Measurements from ENCODE around the gene NOXRED1.

NOXRED1 gene

GRCh38 chr14:77375973-77376770, 47.2 kb downstream of the NOXRED1 start:
- no peak overlapping the region for H3K27ac ChIP-seq (ENCODE audit: low read length)

GRCh38 chr14:77375164-77375950, 48.0 kb downstream of the NOXRED1 start:
- Histone ChIP-seq H3K4me1 (ENCODE audit: control insufficient read depth, insufficient read depth, low read length) (no peaks in the 10 kb centered on the region), H3K36me3 (ENCODE audit: control insufficient read depth, insufficient read depth, low read length) (no peaks in the 10 kb centered on the region), H3K27me3 (ENCODE audit: control insufficient read depth, insufficient read depth, low read length) (no peaks in the 10 kb centered on the region), H3K9me3 (ENCODE audit: control insufficient read depth, insufficient read depth, low read length) (no peaks in the 10 kb centered on the region), H3K27ac (ENCODE audit: low read length) (no peak overlapping the region), H3K4me3 (ENCODE audit: low read length) (no peak overlapping the region)
- DNase-seq (ENCODE audit: low read depth, low spot score) = no peak
- no CpG with 5 or more reads among the region's 9 CpGs for WGBS (ENCODE audit: insufficient coverage, insufficient read length)

More at GRCh38 chr14:77375973-77376770, 47.2 kb downstream of the NOXRED1 start:
- H3K4me1 ChIP-seq (ENCODE audit: control insufficient read depth, insufficient read depth, low read length) = no peaks in the 10 kb centered on the region
- H3K4me3 ChIP-seq (ENCODE audit: low read length) = peak overlapping the region; percentile 97
- no peaks in the 10 kb centered on the region for H3K9me3 ChIP-seq (ENCODE audit: control insufficient read depth, insufficient read depth, low read length)
- WGBS (ENCODE audit: insufficient coverage, insufficient read length) = no CpG with 5 or more reads among the region's 24 CpGs
- H3K27me3 ChIP-seq (ENCODE audit: control insufficient read depth, insufficient read depth, low read length) = no peaks in the 10 kb centered on the region
- no peak for DNase-seq (ENCODE audit: low read depth, low spot score)
- H3K36me3 ChIP-seq (ENCODE audit: control insufficient read depth, insufficient read depth, low read length) = no peaks in the 10 kb centered on the region

- H3K4me1 ChIP-seq (ENCODE audit: control insufficient read depth, insufficient read depth, low read length) = no peaks in the 10 kb centered on the region
- H3K36me3 ChIP-seq (ENCODE audit: control insufficient read depth, insufficient read depth, low read length) = no peaks in the 10 kb centered on the region
- no peaks in the 10 kb centered on the region for H3K9me3 ChIP-seq (ENCODE audit: control insufficient read depth, insufficient read depth, low read length)
- DNase-seq (ENCODE audit: low read depth, low spot score) = no peak
- no CpG with 5 or more reads among the region's 4 CpGs for WGBS (ENCODE audit: insufficient coverage, insufficient read length)
- no peak overlapping the region for H3K27ac ChIP-seq (ENCODE audit: low read length)
- no peak overlapping the region for H3K4me3 ChIP-seq (ENCODE audit: low read length)
- no peaks in the 10 kb centered on the region for H3K27me3 ChIP-seq (ENCODE audit: control insufficient read depth, insufficient read depth, low read length)
Measured at GRCh38 chr14:77372304-77372841, 51.0 kb downstream of the NOXRED1 start.

DNA sequence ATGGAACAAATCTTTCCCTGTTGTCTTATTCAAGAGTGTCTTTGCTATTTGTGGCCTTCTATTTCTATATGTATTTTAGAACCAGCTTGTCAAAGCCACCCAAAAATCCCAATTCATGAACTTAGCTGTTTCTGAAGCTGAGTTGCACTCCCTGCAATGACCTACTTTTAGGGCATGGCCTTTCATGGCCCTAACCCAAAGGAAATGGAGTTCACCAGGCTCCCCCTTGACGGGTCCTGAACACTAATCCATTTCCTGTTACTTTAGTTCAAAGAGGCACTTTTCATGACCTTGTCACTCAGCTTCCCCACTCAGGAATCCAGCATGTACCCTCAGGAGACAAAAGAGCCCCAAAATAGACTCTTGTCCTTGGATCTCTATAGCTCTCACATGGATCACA, 54.0 kb downstream of the NOXRED1 start:
- no CpG with 5 or more reads among the region's 1 CpG for WGBS (ENCODE audit: insufficient coverage, insufficient read length)
- H3K4me3 ChIP-seq (ENCODE audit: low read length) = no peak overlapping the region
- H3K36me3 ChIP-seq (ENCODE audit: control insufficient read depth, insufficient read depth, low read length) = no peaks in the 10 kb centered on the region
- no peak for DNase-seq (ENCODE audit: low read depth, low spot score)
- no peaks in the 10 kb centered on the region for H3K27me3 ChIP-seq (ENCODE audit: control insufficient read depth, insufficient read depth, low read length)
- no peak overlapping the region for H3K27ac ChIP-seq (ENCODE audit: low read length)
- H3K9me3 ChIP-seq (ENCODE audit: control insufficient read depth, insufficient read depth, low read length) = no peaks in the 10 kb centered on the region
- no peaks in the 10 kb centered on the region; the same call in 1 of the 2 replicates for H3K4me1 ChIP-seq (ENCODE audit: control insufficient read depth, insufficient read depth, low read length)

DNA sequence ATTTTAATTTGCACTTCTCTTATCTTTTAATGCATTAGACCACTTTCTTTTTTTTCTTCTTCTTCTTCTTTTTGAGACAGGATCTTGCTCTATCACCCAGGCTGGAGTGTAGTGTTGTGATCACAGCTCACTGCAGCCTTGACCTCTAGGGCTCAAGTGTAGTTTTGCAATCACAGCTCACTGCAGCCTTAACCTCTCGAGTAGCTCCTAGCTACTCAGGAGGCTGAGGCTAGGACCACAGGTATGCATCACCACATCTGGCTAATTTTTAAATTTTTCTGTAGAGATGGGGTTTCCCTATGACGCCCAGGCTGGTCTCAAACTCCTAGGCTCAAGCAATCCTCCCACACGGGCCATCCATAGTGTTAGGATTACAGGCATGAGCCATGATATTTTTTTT, 59.2 kb downstream of the NOXRED1 start:
- Histone ChIP-seq H3K27ac (ENCODE audit: low read length) (no peak overlapping the region), H3K4me3 (ENCODE audit: low read length) (no peak overlapping the region), H3K27me3 (ENCODE audit: control insufficient read depth, insufficient read depth, low read length) (no peaks in the 10 kb centered on the region), H3K36me3 (ENCODE audit: control insufficient read depth, insufficient read depth, low read length) (no peaks in the 10 kb centered on the region), H3K9me3 (ENCODE audit: control insufficient read depth, insufficient read depth, low read length) (no peaks in the 10 kb centered on the region), H3K4me1 (ENCODE audit: control insufficient read depth, insufficient read depth, low read length) (no peaks in the 10 kb centered on the region; the same call in 1 of the 2 replicates)
- no CpG with 5 or more reads among the region's 3 CpGs for WGBS (ENCODE audit: insufficient coverage, insufficient read length)
- no peak for DNase-seq (ENCODE audit: low read depth, low spot score)

DNA sequence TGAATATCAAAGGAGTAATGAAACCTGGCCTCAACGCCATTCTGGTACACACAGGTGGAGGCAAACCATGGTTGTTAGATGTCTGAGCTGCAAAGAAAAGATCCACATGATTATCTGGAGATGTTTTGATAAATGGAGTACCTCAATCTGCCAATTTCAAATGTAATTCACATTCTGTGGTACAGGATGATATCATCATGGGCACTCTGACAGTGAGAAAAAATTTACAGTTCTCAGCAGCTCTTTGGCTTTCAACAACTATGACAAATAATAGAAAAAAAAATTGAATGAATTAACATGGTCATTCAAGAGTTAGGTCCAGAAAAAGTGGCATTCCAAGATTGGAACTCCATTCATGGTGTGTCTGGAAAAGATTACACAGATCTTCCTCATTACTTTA, 63.7 kb downstream of the NOXRED1 start:
- no CpG with 5 or more reads among the region's 1 CpG for WGBS (ENCODE audit: insufficient coverage, insufficient read length)

GRCh38 chr14:77356899-77357298, 66.4 kb downstream of the NOXRED1 start:
- H3K9me3 ChIP-seq (ENCODE audit: control insufficient read depth, insufficient read depth, low read length) = no peaks in the 10 kb centered on the region
- H3K4me3 ChIP-seq (ENCODE audit: low read length) = no peak overlapping the region
- no peak overlapping the region for H3K27ac ChIP-seq (ENCODE audit: low read length)
- H3K4me1 ChIP-seq (ENCODE audit: control insufficient read depth, insufficient read depth, low read length) = no peaks in the 10 kb centered on the region
- no peaks in the 10 kb centered on the region for H3K27me3 ChIP-seq (ENCODE audit: control insufficient read depth, insufficient read depth, low read length)
- no peaks in the 10 kb centered on the region for H3K36me3 ChIP-seq (ENCODE audit: control insufficient read depth, insufficient read depth, low read length)
- no peak for DNase-seq (ENCODE audit: low read depth, low spot score)
- no CpG with 5 or more reads among the region's 4 CpGs for WGBS (ENCODE audit: insufficient coverage, insufficient read length)

More for the DNA sequence above, 63.7 kb downstream of the NOXRED1 start:
- Histone ChIP-seq H3K36me3 (ENCODE audit: control insufficient read depth, insufficient read depth, low read length) (no peaks in the 10 kb centered on the region), H3K4me1 (ENCODE audit: control insufficient read depth, insufficient read depth, low read length) (no peaks in the 10 kb centered on the region; the same call in 1 of the 2 replicates), H3K9me3 (ENCODE audit: control insufficient read depth, insufficient read depth, low read length) (no peaks in the 10 kb centered on the region), H3K27ac (ENCODE audit: low read length) (no peak overlapping the region), H3K27me3 (ENCODE audit: control insufficient read depth, insufficient read depth, low read length) (no peaks in the 10 kb centered on the region), H3K4me3 (ENCODE audit: low read length) (no peak overlapping the region)
- DNase-seq (ENCODE audit: low read depth, low spot score) = no peak

GRCh38 chr14:77355811-77356210, 67.5 kb downstream of the NOXRED1 start:
- no peak for DNase-seq (ENCODE audit: low read depth, low spot score)
- H3K4me1 ChIP-seq (ENCODE audit: control insufficient read depth, insufficient read depth, low read length) = no peaks in the 10 kb centered on the region
- no peak overlapping the region for H3K4me3 ChIP-seq (ENCODE audit: low read length)
- no peaks in the 10 kb centered on the region for H3K36me3 ChIP-seq (ENCODE audit: control insufficient read depth, insufficient read depth, low read length)
- H3K27ac ChIP-seq (ENCODE audit: low read length) = no peak overlapping the region
- no peaks in the 10 kb centered on the region for H3K27me3 ChIP-seq (ENCODE audit: control insufficient read depth, insufficient read depth, low read length)
- no CpG with 5 or more reads among the region's 4 CpGs for WGBS (ENCODE audit: insufficient coverage, insufficient read length)
- H3K9me3 ChIP-seq (ENCODE audit: control insufficient read depth, insufficient read depth, low read length) = no peaks in the 10 kb centered on the region

DNA sequence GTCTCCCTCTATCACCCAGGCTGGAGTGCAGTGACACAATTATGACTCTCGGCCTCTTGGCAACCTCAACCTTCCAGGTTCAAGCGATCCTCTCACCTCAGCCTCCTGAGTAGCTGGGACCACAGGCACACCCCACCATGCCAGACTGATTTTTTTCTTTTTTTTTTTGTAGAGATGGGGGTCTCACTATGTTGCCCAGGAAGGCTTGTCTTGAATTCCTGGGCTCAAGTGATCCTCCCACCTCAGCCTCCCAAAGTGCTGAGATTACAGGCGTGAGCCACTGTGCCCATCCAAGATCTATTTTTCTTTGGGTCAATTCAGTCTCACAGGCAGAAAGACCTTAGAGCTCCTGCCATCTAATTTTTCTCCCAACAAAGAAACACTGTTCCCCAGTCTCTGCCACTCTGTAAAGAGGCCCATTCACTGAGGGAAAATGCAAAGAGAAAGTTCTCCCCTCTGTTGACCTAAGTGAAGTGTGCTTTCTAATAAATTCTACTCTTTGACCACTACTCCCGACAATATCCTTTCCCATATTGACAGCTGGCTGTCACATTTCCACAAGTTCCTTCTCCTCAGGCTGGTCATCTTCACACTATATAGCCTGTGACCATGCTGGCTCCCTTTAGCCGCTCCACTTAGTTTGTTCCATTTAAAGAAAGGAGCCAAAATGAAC, 69.7 kb downstream of the NOXRED1 start:
- H3K4me3 ChIP-seq (ENCODE audit: low read length) = no peak overlapping the region
- no peak for DNase-seq (ENCODE audit: low read depth, low spot score)
- WGBS (ENCODE audit: insufficient coverage, insufficient read length) = no CpG with 5 or more reads among the region's 5 CpGs
- no peaks in the 10 kb centered on the region for H3K4me1 ChIP-seq (ENCODE audit: control insufficient read depth, insufficient read depth, low read length)
- no peak overlapping the region for H3K27ac ChIP-seq (ENCODE audit: low read length)
- H3K36me3 ChIP-seq (ENCODE audit: control insufficient read depth, insufficient read depth, low read length) = no peaks in the 10 kb centered on the region
- no peaks in the 10 kb centered on the region for H3K27me3 ChIP-seq (ENCODE audit: control insufficient read depth, insufficient read depth, low read length)
- no peaks in the 10 kb centered on the region for H3K9me3 ChIP-seq (ENCODE audit: control insufficient read depth, insufficient read depth, low read length)

DNA sequence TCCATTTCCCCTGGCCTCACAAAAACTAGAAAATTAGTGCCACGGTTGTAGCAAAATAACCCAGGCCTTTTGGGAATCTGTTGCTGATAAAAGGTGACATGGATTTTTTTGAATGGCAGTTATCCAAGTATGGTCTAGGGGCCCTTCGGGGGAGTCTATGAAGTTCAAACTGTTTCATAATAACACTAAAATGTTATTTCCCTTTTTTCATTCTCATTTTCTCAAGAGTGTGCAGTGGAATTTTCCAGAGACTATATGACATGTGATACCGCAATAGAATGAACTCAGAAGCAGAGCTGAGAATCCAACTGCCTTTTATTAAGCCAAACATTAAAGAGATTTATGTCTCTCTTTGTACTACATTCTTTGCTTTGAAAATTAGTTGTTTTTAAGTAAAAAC, 75.6 kb downstream of the NOXRED1 start:
- DNase-seq (ENCODE audit: low read depth, low spot score) = no peak
- H3K27ac ChIP-seq (ENCODE audit: low read length) = no peak overlapping the region
- H3K4me3 ChIP-seq (ENCODE audit: low read length) = no peak overlapping the region
- no CpG with 5 or more reads among the region's 3 CpGs for WGBS (ENCODE audit: insufficient coverage, insufficient read length)
- no peaks in the 10 kb centered on the region for H3K27me3 ChIP-seq (ENCODE audit: control insufficient read depth, insufficient read depth, low read length)
- H3K9me3 ChIP-seq (ENCODE audit: control insufficient read depth, insufficient read depth, low read length) = no peaks in the 10 kb centered on the region
- H3K36me3 ChIP-seq (ENCODE audit: control insufficient read depth, insufficient read depth, low read length) = no peaks in the 10 kb centered on the region
- H3K4me1 ChIP-seq (ENCODE audit: control insufficient read depth, insufficient read depth, low read length) = 0 out of 2 replicates have a peak, but pooled peaks cover 2% of the 10 kb centered on the region

All from iPS DF 6.9 (cell line).